SK-N-SH treated with all-trans-retinoic acid at 6 μM for 48 hours (cell line): Measurements from ENCODE around the gene TRPM2.

Experiments
- POU6F1 ChIP-seq: fragments of 250-450 bp; sonication (Bioruptor Pico); IDR thresholded peaks from 2 replicates; pipeline ENCODE4 v1.8.0; 2021; ENCODE audit warnings: low read depth, mild to moderate bottlenecking, moderate library complexity, borderline replicate concordance
- SNAI2 ChIP-seq: fragments of 250-450 bp; sonication (Bioruptor Pico); IDR thresholded peaks from 2 replicates; pipeline ENCODE4 v1.5.0; 2020; ENCODE audit warnings: mild to moderate bottlenecking, moderate library complexity
- ZFP3 ChIP-seq: fragments of 250-450 bp; sonication (Bioruptor Pico); IDR thresholded peaks from 2 replicates; pipeline ENCODE4 v1.5.0; 2020; ENCODE audit warnings: mild to moderate bottlenecking, moderate library complexity
- ZFP30 ChIP-seq: fragments of 450-650 bp; formaldehyde crosslinking; IDR thresholded peaks from 2 replicates; pipeline ENCODE4 v1.5.0; 2022; ENCODE audit warnings: mild to moderate bottlenecking, moderate library complexity
- TF ChIP-seq, protein P1 (sequence below): fragments of 250-450 bp; sonication (Bioruptor Pico); IDR thresholded peaks from 2 replicates; pipeline ENCODE4 v1.8.0; 2020; ENCODE audit warnings: mild to moderate bottlenecking, moderate library complexity, borderline replicate concordance

- TF ChIP-seq ZFP30 (CRISPR knock-in tag) (no peak), SNAI2 (CRISPR knock-in tag) (no peak), ZFP3 (CRISPR knock-in tag) (no peak), POU6F1 (CRISPR knock-in tag) (no peak)
- TF ChIP-seq, protein P1, sequence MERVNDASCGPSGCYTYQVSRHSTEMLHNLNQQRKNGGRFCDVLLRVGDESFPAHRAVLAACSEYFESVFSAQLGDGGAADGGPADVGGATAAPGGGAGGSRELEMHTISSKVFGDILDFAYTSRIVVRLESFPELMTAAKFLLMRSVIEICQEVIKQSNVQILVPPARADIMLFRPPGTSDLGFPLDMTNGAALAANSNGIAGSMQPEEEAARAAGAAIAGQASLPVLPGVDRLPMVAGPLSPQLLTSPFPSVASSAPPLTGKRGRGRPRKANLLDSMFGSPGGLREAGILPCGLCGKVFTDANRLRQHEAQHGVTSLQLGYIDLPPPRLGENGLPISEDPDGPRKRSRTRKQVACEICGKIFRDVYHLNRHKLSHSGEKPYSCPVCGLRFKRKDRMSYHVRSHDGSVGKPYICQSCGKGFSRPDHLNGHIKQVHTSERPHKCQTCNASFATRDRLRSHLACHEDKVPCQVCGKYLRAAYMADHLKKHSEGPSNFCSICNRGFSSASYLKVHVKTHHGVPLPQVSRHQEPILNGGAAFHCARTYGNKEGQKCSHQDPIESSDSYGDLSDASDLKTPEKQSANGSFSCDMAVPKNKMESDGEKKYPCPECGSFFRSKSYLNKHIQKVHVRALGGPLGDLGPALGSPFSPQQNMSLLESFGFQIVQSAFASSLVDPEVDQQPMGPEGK = no peak
Measured at GRCh38 chr21:44384968-44385367, 31.5 kb downstream of the TRPM2 start.
